GM06990 (cell line): ENCODE data around the gene SNN.

ENCODE experiments used
- DNase-seq: peaks from one replicate; pipeline ENCODE4 v3.0.0-alpha.2; 2011; ENCODE audit not compliant: insufficient read length; ENCODE audit errors: extremely low read depth
- H3K27me3 ChIP-seq: replicated peaks from 2 replicates; pipeline ENCODE4 v1.6.0; 2011; ENCODE audit warnings: low read length; ENCODE audit not compliant: control insufficient read depth, insufficient read depth
- H3K36me3 ChIP-seq: 2 replicates; pipeline ENCODE4 v1.5.1; 2011; ENCODE audit warnings: low read length; ENCODE audit not compliant: control insufficient read depth, insufficient read depth
- H3K4me3 ChIP-seq: replicated peaks from 2 replicates; pipeline ENCODE4 v1.5.1; 2011; ENCODE audit warnings: low read depth, mild to moderate bottlenecking, control low read depth, low read length
- CTCF ChIP-seq: IDR thresholded peaks from 2 replicates; pipeline ENCODE4 v1.5.1; 2011; ENCODE audit warnings: low read length, control low read depth, mild to moderate bottlenecking, inconsistent platforms; ENCODE audit not compliant: insufficient read depth, poor library complexity, severe bottlenecking

Gene SNN

GRCh38 chr16:11627822-11628457 is 40.3 kb upstream of the SNN start:
- no peak for TF ChIP-seq CTCF
- DNase-seq: no peak

GRCh38 chr16:11629071-11630030 is 38.9 kb upstream of the SNN start:
- TF ChIP-seq CTCF: no peak
- H3K4me3 ChIP-seq: no peak overlapping the region

More at GRCh38 chr16:11627822-11628457, 40.3 kb upstream of the SNN start:
- Histone ChIP-seq H3K36me3 (no peaks in the 10 kb centered on the region), H3K27me3 (no peaks in the 10 kb centered on the region; the same call in 1 of the 2 replicates), H3K4me3 (no peak overlapping the region)

GRCh38 chr16:11630046-11630767 is 38.0 kb upstream of the SNN start:
- no peak overlapping the region for H3K4me3 ChIP-seq
- H3K36me3 ChIP-seq: no peaks in the 10 kb centered on the region
- no peak for TF ChIP-seq CTCF
- no peaks in the 10 kb centered on the region; the same call in none of the 2 replicates for H3K27me3 ChIP-seq
- DNase-seq: no peak

More at GRCh38 chr16:11629071-11630030, 38.9 kb upstream of the SNN start:
- Histone ChIP-seq H3K36me3 (no peaks in the 10 kb centered on the region), H3K27me3 (no peaks in the 10 kb centered on the region; the same call in 1 of the 2 replicates)
- DNase-seq: peak; percentile 55

- DNase-seq: no peak
- H3K36me3 ChIP-seq: no peaks in the 10 kb centered on the region
- no peaks in the 10 kb centered on the region; the same call in none of the 2 replicates for H3K27me3 ChIP-seq
- H3K4me3 ChIP-seq: no peak overlapping the region
- no peak for TF ChIP-seq CTCF
Measured at GRCh38 chr16:11630768-11631056, 37.5 kb upstream of the SNN start.

GRCh38 chr16:11631214-11631613 is 37.0 kb upstream of the SNN start:
- Histone ChIP-seq H3K27me3 (no peaks in the 10 kb centered on the region; the same call in none of the 2 replicates), H3K4me3 (no peak overlapping the region), H3K36me3 (no peaks in the 10 kb centered on the region)
- no peak for TF ChIP-seq CTCF
- no peak for DNase-seq
